LNCaP clone FGC (cell line): ENCODE data around the gene AVPI1.

Experiments
- DNase-seq: peaks from one replicate; pipeline ENCODE4 v3.0.0-alpha.2; 2011; ENCODE audit warnings: low read depth
- H3K4me3 ChIP-seq: 2 replicates; pipeline ENCODE4 v1.5.1; 2011; ENCODE audit warnings: mild to moderate bottlenecking, low read depth, low read length, control low read depth
- CTCF ChIP-seq: IDR thresholded peaks from 2 replicates; pipeline ENCODE4 v1.5.1; 2012; ENCODE audit warnings: mild to moderate bottlenecking; ENCODE audit not compliant: control insufficient read depth, insufficient read depth; ENCODE audit errors: extremely low read depth

AVPI1 gene

GRCh38 chr10:97713339-97713825 lies 26.3 kb upstream of the AVPI1 start, which contains the start of gene MARVELD1:
TSS of gene MARVELD1 (plus strand) at chr10:97713730. CDS start at chr10:97713877, 147 bp downstream.
- TF ChIP-seq CTCF = no peak
- peak within 1 kb of the TSS; percentile 63 for H3K4me3 ChIP-seq
- DNase-seq = no peak

- no peak for DNase-seq
- no peak overlapping the region for H3K4me3 ChIP-seq
- TF ChIP-seq CTCF = no peak
These were observed 24.9 kb upstream of the AVPI1 start for GRCh38 chr10:97711640-97712572.

- no peak for DNase-seq
- no peak overlapping the region for H3K4me3 ChIP-seq
- TF ChIP-seq CTCF = peak; percentile 76
These were observed 22.2 kb upstream of the AVPI1 start for GRCh38 chr10:97708976-97709946.

- no peak overlapping the region for H3K4me3 ChIP-seq
- no peak for DNase-seq
- no peak for TF ChIP-seq CTCF
These were observed 21.1 kb upstream of the AVPI1 start for GRCh38 chr10:97708167-97708566.

- H3K4me3 ChIP-seq = no peak overlapping the region
- no peak for TF ChIP-seq CTCF
- no peak for DNase-seq
These were observed 20.3 kb upstream of the AVPI1 start for GRCh38 chr10:97707134-97707861.
